ENCODE measurements around the gene GMPPA.

GMPPA gene

DNA sequence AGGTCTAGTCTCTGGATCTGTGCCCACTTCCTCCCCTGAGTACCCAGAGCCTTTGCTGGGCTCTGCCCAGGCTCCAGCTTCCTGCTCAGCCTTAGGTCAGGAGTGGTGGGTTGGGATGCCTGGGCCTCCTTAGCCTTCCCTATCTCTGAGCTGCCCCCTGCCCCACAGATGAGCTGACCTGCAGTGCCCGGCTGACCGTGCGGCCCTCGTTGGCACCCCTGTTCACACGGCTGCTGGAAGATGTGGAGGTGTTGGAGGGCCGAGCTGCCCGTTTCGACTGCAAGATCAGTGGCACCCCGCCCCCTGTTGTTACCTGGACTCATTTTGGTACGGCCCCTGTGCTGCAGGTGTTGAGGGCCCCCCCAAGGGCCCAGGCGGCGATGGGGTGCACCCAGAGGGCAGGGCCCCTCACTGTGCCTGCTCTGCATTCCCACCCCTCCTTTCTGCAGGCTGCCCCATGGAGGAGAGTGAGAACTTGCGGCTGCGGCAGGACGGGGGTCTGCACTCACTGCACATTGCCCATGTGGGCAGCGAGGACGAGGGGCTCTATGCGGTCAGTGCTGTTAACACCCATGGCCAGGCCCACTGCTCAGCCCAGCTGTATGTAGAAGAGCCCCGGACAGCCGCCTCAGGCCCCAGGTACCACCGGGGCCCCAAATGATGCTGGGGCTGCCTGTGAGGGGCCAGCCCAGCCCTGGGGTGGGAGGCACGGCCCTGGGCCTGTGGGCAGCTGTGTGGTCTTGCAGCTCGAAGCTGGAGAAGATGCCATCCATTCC, 30.1 kb upstream of the GMPPA start:
- DNase-seq = no peak

DNA sequence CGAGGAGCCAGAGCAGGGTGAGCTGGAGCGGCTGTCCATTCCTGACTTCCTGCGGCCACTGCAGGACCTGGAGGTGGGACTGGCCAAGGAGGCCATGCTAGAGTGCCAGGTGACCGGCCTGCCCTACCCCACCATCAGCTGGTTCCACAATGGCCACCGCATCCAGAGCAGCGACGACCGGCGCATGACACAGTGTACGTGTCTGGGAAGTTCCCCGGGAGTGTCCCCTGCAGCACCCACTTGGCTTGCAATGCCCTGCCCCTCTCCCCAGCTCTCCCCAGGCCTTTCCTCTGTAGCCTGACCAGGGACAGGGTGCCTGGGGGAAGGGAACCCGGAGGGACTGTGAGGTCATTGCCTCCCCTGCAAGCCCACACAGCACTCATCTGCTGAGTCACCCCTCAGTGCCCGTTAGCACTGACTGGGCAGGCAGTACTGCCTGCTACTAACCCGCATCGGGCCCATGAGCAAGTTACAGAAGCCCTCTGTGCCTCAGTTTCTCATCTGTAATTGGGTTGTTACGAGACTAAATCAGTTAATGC, 29.4 kb upstream of the GMPPA start:
- DNase-seq = no peak

- no peak for DNase-seq
These were observed 28.3 kb upstream of the GMPPA start for GRCh38 chr2:219470429-219470828.

DNA sequence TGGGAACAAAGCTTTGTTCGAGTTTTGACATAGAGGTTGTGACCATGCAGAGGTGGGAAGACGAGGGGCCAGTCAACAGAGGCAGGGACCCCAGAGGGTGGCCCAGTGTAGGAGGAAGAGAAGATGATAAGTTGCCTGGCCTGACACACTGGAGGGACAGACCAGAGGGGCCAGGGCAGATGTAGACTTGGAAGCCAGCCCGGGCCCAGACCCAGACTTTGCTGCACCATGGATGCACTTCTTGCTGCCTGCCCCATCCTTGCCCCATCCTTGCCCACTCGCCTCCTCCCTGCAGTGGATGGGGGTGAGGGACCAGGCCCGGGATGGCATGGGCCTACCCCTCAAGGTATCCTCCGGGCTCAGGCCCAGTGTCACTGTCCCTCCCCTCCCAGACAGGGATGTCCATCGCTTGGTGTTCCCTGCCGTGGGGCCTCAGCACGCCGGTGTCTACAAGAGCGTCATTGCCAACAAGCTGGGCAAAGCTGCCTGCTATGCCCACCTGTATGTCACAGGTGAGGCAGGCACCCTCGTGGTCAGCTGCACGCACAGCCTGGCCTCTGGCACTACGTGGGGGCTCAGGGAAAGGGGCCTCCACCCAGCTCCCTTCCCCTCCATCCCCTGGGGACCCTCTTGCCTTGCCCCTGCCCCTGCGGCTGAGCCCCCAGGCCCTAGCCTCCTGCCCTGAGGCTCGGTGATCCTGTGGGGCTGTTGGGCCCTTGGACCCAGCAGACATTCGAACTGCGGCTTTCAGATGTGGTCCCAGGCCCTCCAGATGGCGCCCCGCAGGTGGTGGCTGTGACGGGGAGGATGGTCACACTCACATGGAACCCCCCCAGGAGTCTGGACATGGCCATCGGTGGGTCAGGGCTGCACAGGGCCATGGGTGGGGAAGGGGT, 27.0 kb upstream of the GMPPA start:
- DNase-seq = no peak

- DNase-seq = no peak
These were observed 26.0 kb upstream of the GMPPA start for GRCh38 chr2:219472629-219473187.

GRCh38 chr2:219473511-219473910, 25.2 kb upstream of the GMPPA start:
- DNase-seq = no peak

DNA sequence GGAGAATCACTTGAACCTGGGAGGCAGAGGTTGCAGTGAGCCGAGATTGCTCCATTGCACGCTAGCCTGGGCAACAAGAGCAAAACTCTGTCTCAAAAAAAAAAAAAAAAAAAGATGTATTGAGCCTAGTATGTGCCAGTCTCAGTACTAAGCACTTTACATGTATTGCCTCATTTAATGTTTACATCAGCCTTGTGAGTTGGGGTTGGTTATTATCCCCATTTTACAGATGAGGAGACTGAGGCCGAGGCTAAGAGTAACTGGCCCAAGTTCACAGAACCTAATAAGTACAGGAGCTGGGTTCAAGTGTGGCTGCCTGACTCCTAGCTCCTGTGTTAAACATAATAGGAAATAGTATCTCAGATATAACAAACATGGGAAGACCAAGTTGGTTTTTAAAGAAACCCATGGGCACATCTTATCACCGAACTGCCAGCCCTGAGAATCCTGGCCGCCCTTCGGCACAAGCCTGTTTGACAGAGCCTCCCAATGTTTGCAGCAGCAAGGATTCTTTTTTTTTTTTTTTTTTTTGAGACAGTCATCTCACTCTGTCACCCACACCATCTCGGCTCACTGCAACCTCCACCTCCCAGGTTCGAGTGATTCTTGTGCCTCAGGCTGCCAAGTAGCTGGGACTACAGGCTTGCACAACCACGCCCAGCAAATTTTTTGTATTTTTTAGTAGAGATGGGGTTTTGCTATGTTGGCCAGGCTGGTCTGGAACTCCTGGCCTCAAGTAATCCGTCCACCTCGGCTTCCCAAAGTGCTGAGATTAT, 24.2 kb upstream of the GMPPA start:
- no peak for DNase-seq

GRCh38 chr2:219475278-219475677, 23.4 kb upstream of the GMPPA start:
- peak; percentile 33 for DNase-seq

- no peak for DNase-seq
These were observed 22.7 kb upstream of the GMPPA start for GRCh38 chr2:219475697-219476651.

DNA sequence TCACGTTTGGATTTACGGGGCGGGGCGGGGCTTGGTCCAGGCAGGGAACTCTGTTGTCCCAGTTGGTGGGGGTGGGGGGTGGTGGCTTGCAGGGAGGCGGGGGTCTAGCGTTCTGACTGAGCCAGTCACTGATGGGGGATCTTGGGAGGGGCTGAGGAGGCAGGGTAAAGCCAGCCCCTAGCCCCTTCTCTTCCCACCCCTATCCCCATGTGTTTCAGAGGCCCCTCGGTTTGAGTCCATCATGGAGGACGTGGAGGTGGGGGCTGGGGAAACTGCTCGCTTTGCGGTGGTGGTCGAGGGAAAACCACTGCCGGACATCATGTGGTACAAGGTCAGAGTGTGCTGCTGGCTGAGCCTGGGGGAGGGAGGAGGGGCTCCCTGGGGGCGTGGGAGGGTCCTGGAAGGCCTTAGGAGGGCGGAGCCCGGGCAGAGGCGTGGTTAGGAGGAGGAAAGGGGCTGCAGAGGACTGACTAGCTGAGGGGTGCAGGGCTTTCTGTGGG, 22.0 kb upstream of the GMPPA start:
- no peak for DNase-seq

DNA sequence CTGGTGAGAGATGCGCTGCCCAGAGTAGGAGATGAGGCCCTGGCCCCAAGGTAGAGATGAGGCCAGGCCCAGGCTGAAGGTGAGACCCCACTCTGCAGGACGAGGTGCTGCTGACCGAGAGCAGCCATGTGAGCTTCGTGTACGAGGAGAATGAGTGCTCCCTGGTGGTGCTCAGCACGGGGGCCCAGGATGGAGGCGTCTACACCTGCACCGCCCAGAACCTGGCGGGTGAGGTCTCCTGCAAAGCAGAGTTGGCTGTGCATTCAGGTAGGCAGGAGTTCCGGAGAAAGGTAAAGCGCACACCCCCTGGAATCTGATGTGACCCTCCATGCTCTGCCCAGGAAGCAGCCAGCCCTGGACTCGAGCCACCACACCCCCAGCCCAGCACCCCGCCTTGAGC, 21.5 kb upstream of the GMPPA start:
- no peak for DNase-seq

GRCh38 chr2:219477815-219478214, 20.9 kb upstream of the GMPPA start:
- DNase-seq = no peak

- no peak for DNase-seq
These were observed 19.8 kb upstream of the GMPPA start for GRCh38 chr2:219478916-219479315.

DNA sequence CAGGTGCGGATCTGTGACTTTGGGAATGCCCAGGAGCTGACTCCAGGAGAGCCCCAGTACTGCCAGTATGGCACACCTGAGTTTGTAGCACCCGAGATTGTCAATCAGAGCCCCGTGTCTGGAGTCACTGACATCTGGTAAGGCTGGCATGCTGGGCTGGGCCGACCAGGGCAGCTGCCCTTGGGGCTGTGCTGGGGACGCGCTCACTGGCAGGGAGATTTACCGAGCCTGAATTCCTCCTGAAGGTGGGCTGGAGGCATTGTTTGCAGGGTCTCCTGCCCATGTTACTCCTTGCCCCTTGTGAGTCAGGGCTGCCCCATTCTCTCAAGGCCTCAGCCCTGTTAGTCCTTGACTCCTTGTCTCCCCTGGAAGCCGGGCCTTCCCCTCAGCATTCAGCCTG, 18.7 kb upstream of the GMPPA start:
- no peak for DNase-seq

DNA sequence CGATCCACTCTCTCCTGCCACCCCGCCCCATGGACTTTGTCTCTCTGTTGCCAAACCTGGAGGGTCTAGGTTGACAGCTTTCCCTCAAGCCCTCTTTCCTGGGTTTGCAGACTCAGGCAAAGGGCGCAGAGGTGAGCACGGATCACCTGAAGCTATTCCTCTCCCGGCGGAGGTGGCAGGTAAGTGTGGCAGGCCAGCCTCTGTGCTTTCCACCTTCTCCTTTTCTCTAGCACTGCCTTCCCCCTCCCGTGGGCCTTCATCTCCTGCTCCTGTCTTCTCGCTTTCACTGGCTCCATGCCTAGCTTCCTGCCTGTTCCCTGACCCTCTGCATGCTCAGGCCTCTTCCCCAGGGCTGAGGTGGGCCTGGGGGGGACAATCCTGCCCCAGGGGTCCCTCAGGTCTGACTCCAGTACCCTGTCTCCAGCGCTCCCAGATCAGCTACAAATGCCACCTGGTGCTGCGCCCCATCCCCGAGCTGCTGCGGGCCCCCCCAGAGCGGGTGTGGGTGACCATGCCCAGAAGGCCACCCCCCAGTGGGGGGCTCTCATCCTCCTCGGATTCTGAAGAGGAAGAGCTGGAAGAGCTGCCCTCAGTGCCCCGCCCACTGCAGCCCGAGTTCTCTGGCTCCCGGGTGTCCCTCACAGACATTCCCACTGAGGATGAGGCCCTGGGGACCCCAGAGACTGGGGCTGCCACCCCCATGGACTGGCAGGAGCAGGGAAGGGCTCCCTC, 15.9 kb upstream of the GMPPA start:
- no peak for DNase-seq

- no peak for DNase-seq
These were observed 15.0 kb upstream of the GMPPA start for GRCh38 chr2:219483451-219484342.

- DNase-seq = peak; percentile 16
These were observed 14.1 kb upstream of the GMPPA start for GRCh38 chr2:219484343-219485200.

DNA sequence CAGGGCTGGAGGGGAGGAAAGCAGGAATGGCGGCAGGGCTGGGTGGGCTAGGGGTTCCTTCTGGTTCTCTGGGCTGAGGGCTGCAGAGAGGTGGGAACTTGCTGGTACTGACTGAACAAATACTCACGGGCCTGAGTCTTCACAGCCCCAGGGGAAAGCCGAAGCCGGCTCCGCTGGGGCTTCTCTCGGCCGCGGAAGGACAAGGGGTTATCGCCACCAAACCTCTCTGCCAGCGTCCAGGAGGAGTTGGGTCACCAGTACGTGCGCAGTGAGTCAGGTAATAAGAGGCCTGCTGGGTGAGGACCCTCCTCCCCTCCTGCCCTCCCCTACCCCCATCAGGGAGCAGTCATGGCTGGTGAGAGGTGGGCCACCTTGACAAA, 13.5 kb upstream of the GMPPA start:
- no peak for DNase-seq

Measured in DMS79 (cell line).